ENCODE results near the gene C10orf71.

The C10orf71 gene

GRCh38 chr10:49276596-49276995 is 22.4 kb upstream of the C10orf71 start:
- TF ChIP-seq EZH2 (IDR thresholded peaks at IDR 0.05; ENCODE audit: borderline replicate concordance, low read depth, low read length, severe bottlenecking) (no peak), CTCF (IDR thresholded peaks at IDR 0.05; ENCODE audit: borderline replicate concordance, extremely low read depth, low read length, poor library complexity, severe bottlenecking) (no peak)
- H3K79me2 ChIP-seq (ENCODE audit: insufficient read depth, low read length) = no peaks in the 10 kb centered on the region
- no peaks in the 10 kb centered on the region for H3K4me1 ChIP-seq (ENCODE audit: insufficient read depth, low read length)
- H3K27me3 ChIP-seq (ENCODE audit: insufficient read depth, low read length, poor library complexity) = no peaks in the 10 kb centered on the region
- H3K9ac ChIP-seq (ENCODE audit: low read depth, low read length) = no peak overlapping the region
- no peak for ATAC-seq (ENCODE audit: insufficient read depth, low read depth)
- H3K4me3 ChIP-seq (ENCODE audit: low read depth in 1 of 2, low read length in 2 of 2) = no peak overlapping the region
- no peak overlapping the region for H2AFZ ChIP-seq (ENCODE audit: low read depth, low read length)
- no peaks in the 10 kb centered on the region for H3K9me3 ChIP-seq (ENCODE audit: insufficient read depth, low read length, severe bottlenecking)
- no peak for DNase-seq
- no peaks in the 10 kb centered on the region for H4K20me1 ChIP-seq (ENCODE audit: insufficient read depth, low read length)
- H3K36me3 ChIP-seq (ENCODE audit: insufficient read depth, low read length) = no peaks in the 10 kb centered on the region
- no peak overlapping the region for H3K4me2 ChIP-seq (ENCODE audit: insufficient read depth, low read length)
- H3K27ac ChIP-seq (ENCODE audit: low read length) = no peak overlapping the region

GRCh38 chr10:49277973-49278372 is 21.0 kb upstream of the C10orf71 start:
- Histone ChIP-seq H3K4me3 (ENCODE audit: low read depth in 1 of 2, low read length in 2 of 2) (no peak overlapping the region), H3K4me2 (ENCODE audit: insufficient read depth, low read length) (no peak overlapping the region)
- no peak for TF ChIP-seq CTCF (IDR thresholded peaks at IDR 0.05; ENCODE audit: borderline replicate concordance, extremely low read depth, low read length, poor library complexity, severe bottlenecking)
- no peak for TF ChIP-seq EZH2 (IDR thresholded peaks at IDR 0.05; ENCODE audit: borderline replicate concordance, low read depth, low read length, severe bottlenecking)

GRCh38 chr10:49278497-49278981 is 20.4 kb upstream of the C10orf71 start:
- H3K9ac ChIP-seq (ENCODE audit: low read depth, low read length) = no peak overlapping the region
- H2AFZ ChIP-seq (ENCODE audit: low read depth, low read length) = no peak overlapping the region
- H3K4me2 ChIP-seq (ENCODE audit: insufficient read depth, low read length) = no peak overlapping the region
- H3K27me3 ChIP-seq (ENCODE audit: insufficient read depth, low read length, poor library complexity) = no peaks in the 10 kb centered on the region
- no peaks in the 10 kb centered on the region for H3K9me3 ChIP-seq (ENCODE audit: insufficient read depth, low read length, severe bottlenecking)
- no peaks in the 10 kb centered on the region for H3K79me2 ChIP-seq (ENCODE audit: insufficient read depth, low read length)
- H4K20me1 ChIP-seq (ENCODE audit: insufficient read depth, low read length) = no peaks in the 10 kb centered on the region
- H3K36me3 ChIP-seq (ENCODE audit: insufficient read depth, low read length) = no peaks in the 10 kb centered on the region
- no peak overlapping the region for H3K4me3 ChIP-seq (ENCODE audit: low read depth in 1 of 2, low read length in 2 of 2)
- ATAC-seq (ENCODE audit: insufficient read depth, low read depth) (no peak), DNase-seq (no peak)
- TF ChIP-seq EZH2 (IDR thresholded peaks at IDR 0.05; ENCODE audit: borderline replicate concordance, low read depth, low read length, severe bottlenecking) (no peak), CTCF (IDR thresholded peaks at IDR 0.05; ENCODE audit: borderline replicate concordance, extremely low read depth, low read length, poor library complexity, severe bottlenecking) (no peak)
- no peaks in the 10 kb centered on the region for H3K4me1 ChIP-seq (ENCODE audit: insufficient read depth, low read length)
- H3K27ac ChIP-seq (ENCODE audit: low read length) = no peak overlapping the region

More at GRCh38 chr10:49277973-49278372, 21.0 kb upstream of the C10orf71 start:
- Histone ChIP-seq H3K4me1 (ENCODE audit: insufficient read depth, low read length) (no peaks in the 10 kb centered on the region), H2AFZ (ENCODE audit: low read depth, low read length) (no peak overlapping the region), H3K36me3 (ENCODE audit: insufficient read depth, low read length) (no peaks in the 10 kb centered on the region), H4K20me1 (ENCODE audit: insufficient read depth, low read length) (no peaks in the 10 kb centered on the region), H3K27ac (ENCODE audit: low read length) (no peak overlapping the region), H3K9ac (ENCODE audit: low read depth, low read length) (no peak overlapping the region), H3K9me3 (ENCODE audit: insufficient read depth, low read length, severe bottlenecking) (no peaks in the 10 kb centered on the region), H3K27me3 (ENCODE audit: insufficient read depth, low read length, poor library complexity) (no peaks in the 10 kb centered on the region), H3K79me2 (ENCODE audit: insufficient read depth, low read length) (no peaks in the 10 kb centered on the region)
- DNase-seq (no peak), ATAC-seq (ENCODE audit: insufficient read depth, low read depth) (no peak)
